Measurements from ENCODE around the gene UBP1. TPM values are rescaled to one million over a fixed set of nuclear protein-coding genes. Genes with fewer than 3 reads are reported as not detected.

The UBP1 gene
- polyA plus RNA-seq, 4 donors = 90.7 to 113 (median 96.6) TPM

- no peak for DNase-seq (ENCODE audit: low read depth in 4 of 4, low spot score in 3 of 4)
These were observed 47.5 kb downstream of the UBP1 start for GRCh38 chr3:33392703-33393125.

DNA sequence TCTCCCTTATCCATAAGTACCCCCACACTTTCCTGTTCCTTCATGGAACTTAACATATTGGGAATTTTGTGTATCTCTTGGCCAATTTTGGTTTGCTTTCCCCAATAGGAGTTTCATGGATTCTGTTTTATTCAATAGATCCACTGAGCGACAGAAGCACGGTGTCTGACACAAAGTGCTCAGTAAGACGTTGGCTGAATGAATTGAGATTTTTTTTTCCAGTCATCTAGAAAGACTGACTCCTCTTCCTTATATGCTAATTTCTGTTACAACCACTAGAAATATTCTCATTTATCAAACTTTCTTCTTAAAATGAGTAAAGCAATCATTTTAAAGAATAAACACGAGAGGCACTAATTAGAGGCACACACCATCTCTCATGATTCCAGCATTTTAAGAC lies 48.1 kb downstream of the UBP1 start:
- no peak for DNase-seq (ENCODE audit: low read depth in 4 of 4, low spot score in 3 of 4)

DNA sequence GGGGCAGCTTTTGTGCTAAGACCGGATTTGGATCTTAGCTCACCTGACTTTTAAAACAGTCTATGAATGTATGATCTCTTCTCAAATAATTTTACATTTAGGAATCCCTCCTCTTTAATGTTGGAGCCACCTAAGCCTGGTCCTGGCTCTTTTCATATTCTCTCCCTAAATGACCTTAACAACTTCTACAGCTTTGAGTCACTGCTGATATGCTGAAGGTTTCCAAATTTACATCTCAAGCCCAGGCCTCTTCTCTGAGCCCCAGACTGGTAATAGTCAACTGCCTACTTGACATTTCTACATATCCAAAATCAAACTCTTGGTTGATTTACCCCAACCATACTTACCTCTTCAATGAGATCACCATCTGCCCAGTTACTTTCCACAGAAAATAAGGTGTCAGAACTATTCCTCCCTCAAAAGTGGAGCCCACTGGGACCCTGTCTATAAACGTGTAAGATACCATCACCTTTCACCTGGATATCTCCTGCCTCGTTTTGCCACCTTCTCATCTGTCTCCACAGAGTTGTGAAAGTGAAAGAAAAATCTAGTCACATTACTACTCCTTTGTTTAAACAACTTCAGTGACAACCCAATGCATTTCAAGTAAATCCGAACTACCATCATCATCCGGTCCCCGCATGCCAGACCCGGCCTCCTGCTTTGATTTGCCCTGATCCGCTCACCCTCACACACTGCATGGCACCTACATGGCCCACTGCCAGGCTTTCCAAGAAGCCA lies 48.8 kb downstream of the UBP1 start:
- no peak for DNase-seq (ENCODE audit: low read depth in 4 of 4, low spot score in 3 of 4)

- DNase-seq (ENCODE audit: low read depth in 4 of 4, low spot score in 3 of 4) = no peak
These were observed 50.3 kb downstream of the UBP1 start for GRCh38 chr3:33389908-33390307.

GRCh38 chr3:33388374-33389100 lies 51.7 kb downstream of the UBP1 start:
- DNase-seq (ENCODE audit: low read depth in 4 of 4, low spot score in 3 of 4) = no peak

DNA sequence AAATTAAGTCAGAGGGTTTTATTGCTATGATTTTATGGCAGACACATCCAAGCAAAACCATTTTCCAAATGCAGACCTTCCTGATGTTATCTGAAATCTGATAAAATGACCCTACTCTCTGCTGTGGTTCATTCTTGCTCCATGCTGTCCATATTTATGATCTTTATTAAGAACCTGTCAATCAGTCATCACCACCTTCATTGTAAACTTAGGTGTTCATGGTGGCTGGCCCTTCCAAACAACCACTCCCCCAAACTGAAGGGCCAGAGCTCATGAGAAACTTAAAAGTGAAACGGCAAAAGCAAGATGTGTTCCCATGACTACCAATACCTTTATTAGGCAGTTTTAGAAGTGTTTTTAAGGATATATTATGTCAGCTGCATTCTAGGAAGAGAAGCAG lies 53.6 kb downstream of the UBP1 start:
- DNase-seq (ENCODE audit: low read depth in 4 of 4, low spot score in 3 of 4) = no peak

- DNase-seq (ENCODE audit: low read depth in 4 of 4, low spot score in 3 of 4) = no peak
These were observed 54.8 kb downstream of the UBP1 start for GRCh38 chr3:33385423-33385822.

GRCh38 chr3:33383951-33384350 lies 56.3 kb downstream of the UBP1 start:
- DNase-seq (ENCODE audit: low read depth in 4 of 4, low spot score in 3 of 4) = no peak

DNA sequence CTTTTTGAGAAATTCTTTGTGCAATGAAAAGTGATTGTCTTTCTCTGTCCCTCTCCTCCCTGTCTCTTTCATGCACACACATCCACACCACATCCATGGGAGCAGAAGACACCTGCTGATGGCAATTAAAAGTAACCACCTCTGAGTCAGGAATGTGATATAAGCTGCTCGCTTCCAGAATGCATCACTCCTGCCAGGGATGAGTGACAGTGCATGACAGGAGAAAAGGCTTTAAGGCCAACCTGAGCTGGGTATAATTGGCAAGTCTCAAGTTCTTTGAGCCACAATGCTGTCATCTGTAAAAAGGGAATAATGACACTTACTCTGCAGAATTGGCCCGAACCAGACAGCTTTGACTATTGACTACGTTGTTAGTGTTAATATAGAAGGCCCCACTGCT lies 59.6 kb downstream of the UBP1 start:
- DNase-seq (ENCODE audit: low read depth in 4 of 4, low spot score in 3 of 4) = no peak

GRCh38 chr3:33377931-33378330 lies 62.3 kb downstream of the UBP1 start:
- no peak for DNase-seq (ENCODE audit: low read depth in 4 of 4, low spot score in 3 of 4)

GRCh38 chr3:33377489-33377888 lies 62.7 kb downstream of the UBP1 start:
- no peak for DNase-seq (ENCODE audit: low read depth in 4 of 4, low spot score in 3 of 4)

DNA sequence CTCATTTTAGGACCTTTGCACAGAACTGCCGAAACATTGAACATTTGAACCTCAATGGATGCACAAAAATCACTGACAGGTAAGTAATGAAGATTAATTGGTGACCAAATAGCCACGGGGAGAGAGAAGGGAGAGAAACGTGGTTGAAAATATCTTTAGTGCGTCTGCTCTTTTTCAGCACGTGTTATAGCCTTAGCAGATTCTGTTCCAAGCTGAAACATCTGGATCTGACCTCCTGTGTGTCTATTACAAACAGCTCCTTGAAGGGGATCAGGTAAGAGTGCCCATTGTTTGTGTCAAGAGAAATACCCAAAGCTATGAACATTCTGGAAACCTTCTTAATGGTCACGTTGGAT lies 67.1 kb downstream of the UBP1 start:
- no peak for DNase-seq (ENCODE audit: low read depth in 4 of 4, low spot score in 3 of 4)

GRCh38 chr3:33372218-33373081 lies 67.8 kb downstream of the UBP1 start:
- peak; percentile 16 to 34 (median 26) for DNase-seq (ENCODE audit: low read depth in 4 of 4, low spot score in 3 of 4)

GRCh38 chr3:33364531-33365128 lies 75.6 kb downstream of the UBP1 start:
- DNase-seq (ENCODE audit: low read depth in 4 of 4, low spot score in 3 of 4) = no peak

- DNase-seq (ENCODE audit: low read depth in 4 of 4, low spot score in 3 of 4) = no peak
These were observed 76.1 kb downstream of the UBP1 start for GRCh38 chr3:33364060-33364459.

- DNase-seq (ENCODE audit: low read depth in 4 of 4, low spot score in 3 of 4) = no peak
These were observed 76.9 kb downstream of the UBP1 start for GRCh38 chr3:33363113-33363800.

GRCh38 chr3:33360136-33360825 lies 79.9 kb downstream of the UBP1 start:
- DNase-seq (ENCODE audit: low read depth in 4 of 4, low spot score in 3 of 4) = no peak

- DNase-seq (ENCODE audit: low read depth in 4 of 4, low spot score in 3 of 4) = no peak
These were observed 81.9 kb downstream of the UBP1 start for GRCh38 chr3:33358172-33358781.

- DNase-seq (ENCODE audit: low read depth in 4 of 4, low spot score in 3 of 4) = no peak
These were observed 84.6 kb downstream of the UBP1 start for GRCh38 chr3:33355611-33356010.

Measured in left renal pelvis (tissue), 4 donors.